ENCODE results near the gene HSPE1.

DNA sequence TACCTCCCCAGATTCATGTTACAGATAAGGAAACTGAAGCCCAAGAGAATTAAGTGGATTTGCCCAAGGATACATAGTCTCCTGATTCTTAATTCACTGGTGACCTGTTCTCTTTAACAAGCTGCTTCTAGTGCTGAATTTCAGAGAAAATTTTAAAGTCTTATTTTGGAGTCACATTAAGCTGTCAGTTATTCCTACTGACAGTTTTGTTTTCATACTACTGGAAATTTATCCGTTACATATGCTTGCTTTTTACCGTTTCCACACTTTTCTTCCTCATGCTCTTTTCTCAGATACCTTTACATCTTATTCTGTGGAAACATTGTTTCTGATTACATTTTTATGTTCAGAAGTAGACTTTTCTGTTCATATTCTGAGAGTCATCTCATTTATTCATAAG is 17.0 kb downstream of the HSPE1 start:
- no peak for TF ChIP-seq TP53 (CRISPR knock-in tag; IDR thresholded peaks at IDR 0.05)
- no peak for TF ChIP-seq NR3C1 (CRISPR knock-in tag; conservative IDR thresholded peaks at IDR 0.05; ENCODE audit: low read depth)
- TF ChIP-seq, protein P1, sequence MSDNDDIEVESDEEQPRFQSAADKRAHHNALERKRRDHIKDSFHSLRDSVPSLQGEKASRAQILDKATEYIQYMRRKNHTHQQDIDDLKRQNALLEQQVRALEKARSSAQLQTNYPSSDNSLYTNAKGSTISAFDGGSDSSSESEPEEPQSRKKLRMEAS (CRISPR knock-in tag; IDR thresholded peaks at IDR 0.05) = no peak
- TF ChIP-seq, protein P2, sequence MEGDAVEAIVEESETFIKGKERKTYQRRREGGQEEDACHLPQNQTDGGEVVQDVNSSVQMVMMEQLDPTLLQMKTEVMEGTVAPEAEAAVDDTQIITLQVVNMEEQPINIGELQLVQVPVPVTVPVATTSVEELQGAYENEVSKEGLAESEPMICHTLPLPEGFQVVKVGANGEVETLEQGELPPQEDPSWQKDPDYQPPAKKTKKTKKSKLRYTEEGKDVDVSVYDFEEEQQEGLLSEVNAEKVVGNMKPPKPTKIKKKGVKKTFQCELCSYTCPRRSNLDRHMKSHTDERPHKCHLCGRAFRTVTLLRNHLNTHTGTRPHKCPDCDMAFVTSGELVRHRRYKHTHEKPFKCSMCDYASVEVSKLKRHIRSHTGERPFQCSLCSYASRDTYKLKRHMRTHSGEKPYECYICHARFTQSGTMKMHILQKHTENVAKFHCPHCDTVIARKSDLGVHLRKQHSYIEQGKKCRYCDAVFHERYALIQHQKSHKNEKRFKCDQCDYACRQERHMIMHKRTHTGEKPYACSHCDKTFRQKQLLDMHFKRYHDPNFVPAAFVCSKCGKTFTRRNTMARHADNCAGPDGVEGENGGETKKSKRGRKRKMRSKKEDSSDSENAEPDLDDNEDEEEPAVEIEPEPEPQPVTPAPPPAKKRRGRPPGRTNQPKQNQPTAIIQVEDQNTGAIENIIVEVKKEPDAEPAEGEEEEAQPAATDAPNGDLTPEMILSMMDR (IDR thresholded peaks at IDR 0.05) = no peak
- no peak for TF ChIP-seq KAT7 (CRISPR knock-in tag; IDR thresholded peaks at IDR 0.05; ENCODE audit: borderline replicate concordance)
- TF ChIP-seq ZNF121 (CRISPR knock-in tag; IDR thresholded peaks at IDR 0.05) = no peak
